HG03066 (cell line): Measurements from ENCODE around the gene KLHL3.
"Not testable (repeated sequence)": the region's sequence is repeated elsewhere in the genome, so short reads cannot be mapped to it uniquely, and the experiment has no call there.

Experiments used
- ATAC-seq: cut with Tn5 transposase; IDR thresholded peaks from one replicate; pipeline ENCODE4 v1.9.1; 2021; ENCODE audit warnings: low read depth; ENCODE audit not compliant: unreplicated experiment

Gene KLHL3

GRCh38 chr5:137735555-137736284, at the start of gene KLHL3:
Gene KLHL3, minus strand, starts transcription at chr5:137736089. Its CDS starts 443 bp downstream, at chr5:137735646.
- peak; percentile 52 for ATAC-seq

- no peak for ATAC-seq
Observed at GRCh38 chr5:137782984-137783536, 47.2 kb upstream of the KLHL3 start.

- no peak for ATAC-seq
Observed at GRCh38 chr5:137782055-137782454, 46.2 kb upstream of the KLHL3 start.

- no peak for ATAC-seq
Observed at GRCh38 chr5:137778772-137779564, 43.1 kb upstream of the KLHL3 start.

GRCh38 chr5:137767937-137768336, 32.0 kb upstream of the KLHL3 start:
- not testable (repeated sequence) for ATAC-seq

- no peak for ATAC-seq
Observed at GRCh38 chr5:137761566-137761965, 25.7 kb upstream of the KLHL3 start.

- ATAC-seq: no peak
Observed at GRCh38 chr5:137760719-137761516, 25.0 kb upstream of the KLHL3 start.

- no peak for ATAC-seq
Observed at GRCh38 chr5:137760294-137760693, 24.4 kb upstream of the KLHL3 start.

- ATAC-seq: peak; percentile 16
Observed at GRCh38 chr5:137758715-137759306, 22.9 kb upstream of the KLHL3 start.

- no peak for ATAC-seq
Observed at GRCh38 chr5:137758121-137758520, 22.2 kb upstream of the KLHL3 start.

GRCh38 chr5:137757634-137758033, 21.7 kb upstream of the KLHL3 start:
- ATAC-seq: no peak

- peak; percentile 18 for ATAC-seq
Observed at GRCh38 chr5:137754961-137755762, 19.3 kb upstream of the KLHL3 start.

GRCh38 chr5:137754188-137754960, 18.5 kb upstream of the KLHL3 start, which contains the start of gene HNRNPA0:
Gene HNRNPA0, minus strand, starts transcription at chr5:137754363. Its CDS starts 297 bp downstream, at chr5:137754066.
- peak; percentile 74 for ATAC-seq

- peak; percentile 13 for ATAC-seq
Observed at GRCh38 chr5:137753691-137754187, 17.9 kb upstream of the KLHL3 start.

GRCh38 chr5:137752905-137753690, 17.2 kb upstream of the KLHL3 start:
- ATAC-seq: no peak

- no peak for ATAC-seq
Observed at GRCh38 chr5:137751869-137752491, 16.1 kb upstream of the KLHL3 start.

GRCh38 chr5:137750436-137750835, 14.5 kb upstream of the KLHL3 start:
- no peak for ATAC-seq
